ENCODE data around the gene ZNF71. TPM values are rescaled to one million over a fixed set of nuclear protein-coding genes. Genes with fewer than 3 reads are reported as not detected.

ZNF71 gene
- 1 to 10 TPM; 4.8 to 4.9 TPM for total RNA-seq

- ChIA-PET CTCF (no interaction called here), POLR2A (interaction anchor here (1.2 kb wide), 1 partner anchor 28 kb away, joined by 3 read pairs; the partner anchor contains the start of gene ZNF470)
- no peaks in the 10 kb centered on the region for H3K27me3 Mint-ChIP-seq
These were observed at the start of gene ZNF71 for GRCh38 chr19:56594783-56595547. ZNF71 (plus strand) TSS chr19:56595302; CDS start chr19:56601559, 6,257 bp downstream.

GRCh38 chr19:56547535-56547934 is 47.6 kb upstream of the ZNF71 start:
- Mint-ChIP-seq H3K9me3 (peaks cover 48% of the 10 kb centered on the region), H3K36me3 (ENCODE audit: low read depth) (peaks cover 47% of the 10 kb centered on the region), H3K27ac (no peak overlapping the region), H3K4me1 (no peaks in the 10 kb centered on the region), H3K27me3 (no peaks in the 10 kb centered on the region), H3K4me3 (no peak overlapping the region)
- CTCF ChIA-PET = no interaction called here
- DNase-seq = no peak
- POLR2A ChIA-PET = no interaction called here

More at GRCh38 chr19:56594783-56595547, at the start of gene ZNF71:
- Mint-ChIP-seq H3K9me3 (peaks cover 56% of the 10 kb centered on the region), H3K4me1 (peaks cover 18% of the 10 kb centered on the region), H3K27ac (peak within 1 kb of the TSS; percentile 73), H3K36me3 (ENCODE audit: low read depth) (peaks cover 33% of the 10 kb centered on the region), H3K4me3 (peak within 1 kb of the TSS; percentile 97)
- DNase-seq = peak; percentile 88

DNA sequence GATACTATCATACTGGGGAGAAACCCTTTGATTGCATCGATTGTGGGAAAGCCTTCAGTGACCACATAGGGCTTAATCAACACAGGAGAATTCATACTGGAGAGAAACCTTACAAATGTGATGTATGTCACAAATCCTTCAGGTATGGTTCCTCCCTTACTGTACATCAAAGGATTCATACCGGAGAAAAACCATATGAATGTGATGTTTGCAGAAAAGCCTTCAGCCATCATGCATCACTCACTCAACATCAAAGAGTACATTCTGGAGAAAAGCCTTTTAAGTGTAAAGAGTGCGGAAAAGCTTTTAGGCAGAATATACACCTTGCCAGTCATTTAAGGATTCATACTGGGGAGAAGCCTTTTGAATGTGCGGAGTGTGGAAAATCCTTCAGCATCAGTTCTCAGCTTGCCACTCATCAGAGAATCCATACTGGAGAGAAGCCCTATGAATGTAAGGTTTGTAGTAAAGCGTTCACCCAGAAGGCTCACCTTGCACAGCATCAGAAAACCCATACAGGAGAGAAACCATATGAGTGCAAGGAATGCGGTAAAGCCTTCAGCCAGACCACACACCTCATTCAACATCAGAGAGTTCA is 40.7 kb upstream of the ZNF71 start:
- H3K27ac Mint-ChIP-seq = no peak overlapping the region
- H3K9me3 Mint-ChIP-seq = peaks cover 65% of the 10 kb centered on the region
- H3K4me3 Mint-ChIP-seq = no peak overlapping the region
- no peaks in the 10 kb centered on the region for H3K4me1 Mint-ChIP-seq
- ChIA-PET POLR2A (no interaction called here), CTCF (no interaction called here)
- peaks cover 44% of the 10 kb centered on the region for H3K36me3 Mint-ChIP-seq (ENCODE audit: low read depth)
- no peaks in the 10 kb centered on the region for H3K27me3 Mint-ChIP-seq
- no peak for DNase-seq

DNA sequence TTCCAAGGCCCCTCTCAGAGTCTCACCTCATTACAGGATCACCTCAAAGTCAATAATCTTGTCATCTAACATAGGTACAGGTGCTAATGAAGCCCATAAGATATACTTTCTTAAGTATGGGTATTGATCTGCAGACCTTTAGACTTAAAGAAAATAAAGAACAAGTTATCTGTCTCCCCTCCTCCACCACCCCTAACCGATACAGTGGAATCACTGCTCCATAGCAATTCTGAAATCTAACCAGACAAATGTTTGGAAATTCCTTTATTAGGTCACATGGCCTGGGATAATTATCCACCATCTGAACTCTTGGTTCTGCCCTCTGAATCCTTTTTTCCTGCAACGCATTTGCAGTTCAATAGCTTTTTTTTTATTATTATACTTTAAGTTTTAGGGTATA is 32.3 kb upstream of the ZNF71 start:
- Mint-ChIP-seq H3K36me3 (ENCODE audit: low read depth) (peaks cover 23% of the 10 kb centered on the region), H3K27me3 (no peaks in the 10 kb centered on the region), H3K9me3 (peaks cover 79% of the 10 kb centered on the region)

GRCh38 chr19:56566904-56567273 is 28.2 kb upstream of the ZNF71 start:
- peak; percentile 46 for DNase-seq
- Mint-ChIP-seq H3K27me3 (no peaks in the 10 kb centered on the region), H3K36me3 (ENCODE audit: low read depth) (peaks cover 51% of the 10 kb centered on the region), H3K9me3 (peaks cover 66% of the 10 kb centered on the region), H3K27ac (peak overlapping the region; percentile 78), H3K4me1 (peaks cover 15% of the 10 kb centered on the region), H3K4me3 (peak overlapping the region; percentile 89)
- ChIA-PET CTCF (no interaction called here), POLR2A (interaction anchor here (1.0 kb wide), 1 partner anchor 28 kb away, joined by 3 read pairs; the partner anchor contains the start of gene ZNF71)

More for the DNA sequence above, 32.3 kb upstream of the ZNF71 start:
- peaks cover 9% of the 10 kb centered on the region for H3K4me1 Mint-ChIP-seq
- H3K4me3 Mint-ChIP-seq = no peak overlapping the region
- POLR2A ChIA-PET = no interaction called here
- CTCF ChIA-PET = no interaction called here
- H3K27ac Mint-ChIP-seq = no peak overlapping the region
- DNase-seq = no peak

DNA sequence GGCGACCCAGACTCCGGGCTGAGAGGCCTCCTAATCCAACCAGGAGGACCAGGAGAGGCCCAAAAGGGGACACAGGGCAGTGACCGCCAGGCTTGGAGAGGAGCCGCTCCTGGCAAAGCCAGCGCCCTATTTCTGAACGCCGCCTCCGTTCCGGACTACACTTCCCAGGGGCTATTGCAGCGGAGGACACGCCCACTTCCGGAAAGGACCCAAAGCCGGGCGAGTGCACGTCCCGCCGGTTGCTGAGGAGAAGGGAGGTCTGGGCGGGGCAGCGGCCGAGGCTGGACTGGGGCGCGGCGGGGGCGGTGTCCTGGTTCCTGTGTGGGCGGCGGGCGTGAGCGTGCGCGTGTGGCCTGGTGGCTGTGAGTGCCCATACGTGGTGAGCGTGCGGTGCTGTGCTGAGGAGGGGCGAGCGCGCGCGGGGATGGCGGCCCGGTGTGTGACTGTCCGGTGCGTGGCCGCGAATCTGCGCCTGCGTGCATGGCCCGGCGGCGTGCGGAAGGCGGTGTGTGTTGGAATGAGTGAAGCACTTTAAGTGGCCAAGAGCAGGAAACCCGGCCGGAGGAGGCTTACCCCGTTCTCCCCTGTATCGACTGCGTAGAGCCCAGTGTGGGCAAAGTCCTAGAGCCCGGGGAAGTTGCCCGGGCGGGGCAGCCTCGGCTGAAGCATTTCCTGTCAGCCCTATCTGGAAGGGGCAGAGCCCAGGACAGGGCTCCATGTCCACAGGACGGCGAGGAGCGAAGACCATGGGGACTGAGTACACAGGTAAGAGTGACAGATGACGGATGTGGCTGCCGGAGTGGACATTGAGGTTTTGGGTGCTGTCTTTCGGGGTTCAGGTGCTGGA is 27.6 kb upstream of the ZNF71 start, which contains the start of gene ZNF470:
ZNF470 (plus strand) TSS at position 195 of the 847 bp plus-strand sequence. CDS start 2,844 bp downstream, outside the sequence.
- Mint-ChIP-seq H3K27me3 (no peaks in the 10 kb centered on the region), H3K27ac (peak within 1 kb of the TSS; percentile 78), H3K36me3 (ENCODE audit: low read depth) (peaks cover 53% of the 10 kb centered on the region), H3K4me1 (peaks cover 15% of the 10 kb centered on the region), H3K4me3 (peak within 1 kb of the TSS; percentile 89), H3K9me3 (peaks cover 61% of the 10 kb centered on the region)
- CTCF ChIA-PET = no interaction called here
- POLR2A ChIA-PET = interaction anchor here (1.0 to 1.2 kb wide), 2 partner anchors 27 to 163 kb away, joined by 3 read pairs; partner anchors contain the start of genes ZNF583 and ZNF71
- peak; percentile 90 for DNase-seq

GRCh38 chr19:56572589-56572988 is 22.5 kb upstream of the ZNF71 start:
- Mint-ChIP-seq H3K9me3 (peaks cover 66% of the 10 kb centered on the region), H3K4me3 (no peak overlapping the region), H3K4me1 (peaks cover 7% of the 10 kb centered on the region), H3K27ac (no peak overlapping the region), H3K27me3 (no peaks in the 10 kb centered on the region), H3K36me3 (ENCODE audit: low read depth) (peaks cover 71% of the 10 kb centered on the region)
- ChIA-PET POLR2A (no interaction called here), CTCF (no interaction called here)
- no peak for DNase-seq

DNA sequence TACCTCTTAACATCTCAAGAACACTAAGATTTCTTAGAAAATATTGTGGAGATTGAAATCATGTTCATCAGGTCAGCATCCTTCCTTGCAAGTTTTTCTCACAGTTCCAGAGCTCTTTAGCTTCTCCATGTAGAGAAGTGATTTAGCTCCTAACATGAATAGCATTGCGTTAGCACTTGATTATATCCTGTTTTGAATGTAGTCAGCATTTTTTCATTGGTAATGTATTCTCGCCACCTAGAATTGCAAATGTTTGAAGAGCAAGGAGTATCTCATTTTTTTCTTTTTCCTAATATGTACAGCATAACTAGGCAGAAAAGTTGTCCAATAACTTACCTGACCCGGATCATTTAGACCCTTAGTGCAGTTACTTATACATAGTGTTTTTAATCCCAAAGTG is 21.2 kb upstream of the ZNF71 start:
- peaks cover 66% of the 10 kb centered on the region for H3K36me3 Mint-ChIP-seq (ENCODE audit: low read depth)
- no peaks in the 10 kb centered on the region for H3K27me3 Mint-ChIP-seq
- no peak overlapping the region for H3K4me3 Mint-ChIP-seq
- ChIA-PET POLR2A (no interaction called here), CTCF (no interaction called here)
- H3K27ac Mint-ChIP-seq = no peak overlapping the region
- DNase-seq = no peak
- H3K9me3 Mint-ChIP-seq = peaks cover 70% of the 10 kb centered on the region
- H3K4me1 Mint-ChIP-seq = no peaks in the 10 kb centered on the region

- H3K27ac Mint-ChIP-seq = no peak overlapping the region
- H3K9me3 Mint-ChIP-seq = peaks cover 71% of the 10 kb centered on the region
- H3K27me3 Mint-ChIP-seq = no peaks in the 10 kb centered on the region
- POLR2A ChIA-PET = no interaction called here
- no peak overlapping the region for H3K4me3 Mint-ChIP-seq
- no peak for DNase-seq
- CTCF ChIA-PET = no interaction called here
- H3K36me3 Mint-ChIP-seq (ENCODE audit: low read depth) = peaks cover 42% of the 10 kb centered on the region
- no peaks in the 10 kb centered on the region for H3K4me1 Mint-ChIP-seq
These were observed 17.1 kb upstream of the ZNF71 start for GRCh38 chr19:56577719-56578602.

DNA sequence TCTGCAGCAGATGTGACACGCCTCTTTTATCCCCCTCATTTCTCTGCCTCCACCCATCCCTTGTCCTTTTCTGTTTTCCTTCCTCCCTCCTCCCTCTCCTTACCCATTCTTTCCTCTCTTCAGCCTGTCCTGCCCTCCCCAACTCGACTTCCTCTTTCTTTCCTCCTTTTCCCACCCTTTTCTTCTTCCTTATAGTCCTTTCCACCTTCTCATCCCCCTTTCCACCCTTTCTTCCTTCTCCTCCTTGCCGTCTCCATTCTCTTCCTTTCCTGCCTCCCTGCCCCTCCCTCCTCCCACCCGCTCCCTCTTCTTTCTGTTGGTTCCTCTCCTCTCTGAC is 688 bp upstream of the ZNF71 start:
- peaks cover 29% of the 10 kb centered on the region for H3K36me3 Mint-ChIP-seq (ENCODE audit: low read depth)
- H3K4me3 Mint-ChIP-seq = peak overlapping the region; percentile 97
- H3K9me3 Mint-ChIP-seq = peaks cover 56% of the 10 kb centered on the region
- peaks cover 18% of the 10 kb centered on the region for H3K4me1 Mint-ChIP-seq
- H3K27me3 Mint-ChIP-seq = no peaks in the 10 kb centered on the region
- DNase-seq = no peak
- CTCF ChIA-PET = no interaction called here
- H3K27ac Mint-ChIP-seq = no peak overlapping the region
- POLR2A ChIA-PET = interaction anchor here (1.2 kb wide), 1 partner anchor 27 kb away, joined by 3 read pairs; the partner anchor contains the start of gene ZNF470

DNA sequence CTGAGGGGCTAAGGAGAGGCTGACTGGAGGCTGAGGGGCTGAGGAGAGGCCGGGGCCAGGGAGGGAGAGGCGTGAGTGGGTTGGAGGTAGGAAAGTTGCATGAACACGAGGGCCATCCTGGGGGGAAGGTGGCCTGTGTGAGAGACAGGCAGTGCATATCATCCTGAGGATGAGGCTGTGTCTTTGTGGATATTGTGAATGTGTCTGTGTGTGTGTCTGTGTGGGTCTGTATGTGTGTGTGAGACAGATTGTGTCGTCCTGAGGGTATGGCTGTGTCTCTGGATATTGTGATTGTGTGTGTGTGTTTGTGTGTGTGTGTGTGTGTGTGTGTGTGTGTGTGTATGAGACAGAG is 422 bp downstream of the ZNF71 start:
- POLR2A ChIA-PET = interaction anchor here (1.2 kb wide), 1 partner anchor 29 kb away, joined by 3 read pairs; the partner anchor contains the start of gene ZNF470
- no peak for DNase-seq
- H3K4me3 Mint-ChIP-seq = peak overlapping the region; percentile 97
- H3K36me3 Mint-ChIP-seq (ENCODE audit: low read depth) = peaks cover 35% of the 10 kb centered on the region
- H3K9me3 Mint-ChIP-seq = peaks cover 55% of the 10 kb centered on the region
- peaks cover 18% of the 10 kb centered on the region for H3K4me1 Mint-ChIP-seq
- H3K27ac Mint-ChIP-seq = peak overlapping the region; percentile 73
- no peaks in the 10 kb centered on the region for H3K27me3 Mint-ChIP-seq
- CTCF ChIA-PET = no interaction called here

- ChIA-PET POLR2A (no interaction called here), CTCF (no interaction called here)
- peak overlapping the region; percentile 97 for H3K4me3 Mint-ChIP-seq
These were observed 1.6 kb downstream of the ZNF71 start for GRCh38 chr19:56596676-56597075.

More at GRCh38 chr19:56596676-56597075, 1.6 kb downstream of the ZNF71 start:
- H3K9me3 Mint-ChIP-seq = peaks cover 60% of the 10 kb centered on the region
- peaks cover 47% of the 10 kb centered on the region for H3K36me3 Mint-ChIP-seq (ENCODE audit: low read depth)
- no peak overlapping the region for H3K27ac Mint-ChIP-seq
- no peaks in the 10 kb centered on the region for H3K27me3 Mint-ChIP-seq
- DNase-seq = no peak
- H3K4me1 Mint-ChIP-seq = peaks cover 18% of the 10 kb centered on the region

Data from activated CD4-positive, alpha-beta memory T cell treated with anti-CD3 and anti-CD28 coated beads, Interleukin-2, amount 10 ng/mL, durations not matched to agents 7 days and 5 days (primary cell).